Cardiac muscle cell (in vitro differentiated cells and primary cell): ENCODE measurements around the gene NFATC1. TPM values are rescaled to one million over a fixed set of nuclear protein-coding genes. Genes with fewer than 3 reads are reported as not detected.

Experiments used
- DNase-seq, 2 donors: peaks; one replicate each; pipeline versions ENCODE4 v3.0.0 to v3.0.0-alpha.2; 2010 to 2017; ENCODE audit warnings: low read depth in 1 of 2, low spot score in 1 of 2
- H3K27ac ChIP-seq: fragments of 200-600 bp; sonication (generic); 2 replicates; pipeline ENCODE4 v1.5.1; 2016
- H3K27me3 ChIP-seq: fragments of 200-600 bp; sonication (generic); 2 replicates; pipeline ENCODE4 v1.6.0; 2016; ENCODE audit warnings: control low read depth
- H3K36me3 ChIP-seq: fragments of 200-600 bp; sonication (generic); 2 replicates; pipeline ENCODE4 v1.5.1; 2016; ENCODE audit warnings: control low read depth
- H3K4me1 ChIP-seq: fragments of 200-600 bp; sonication (generic); 2 replicates; pipeline ENCODE4 v1.8.1; 2017; ENCODE audit warnings: low read depth, mild to moderate bottlenecking, mixed run types
- H3K4me3 ChIP-seq: fragments of 200-600 bp; sonication (generic); 2 replicates; pipeline ENCODE4 v1.5.1; 2016; ENCODE audit warnings: mild to moderate bottlenecking
- H3K9me3 ChIP-seq: fragments of 200-600 bp; sonication (generic); 2 replicates; pipeline ENCODE4 v1.5.1; 2017; ENCODE audit warnings: low read depth, mild to moderate bottlenecking, control low read depth
- CTCF ChIP-seq: IDR thresholded peaks from 2 replicates; pipeline ENCODE4 v1.5.1; 2012; ENCODE audit warnings: low read depth, mild to moderate bottlenecking, low read length
- polyA plus RNA-seq: library from polyadenylated mRNA; unstranded; fragments of >200 nt; fragmentation: Nextera tagmentation; extraction: Ambion mirVana; gene quantifications from 2 replicates; pipeline ENCODE4 v1.2.1, GENCODE V29; 2016
- total RNA-seq: library from RNA; depleted of rRNA; stranded (reverse); fragments of >200 nt; gene quantifications from 2 replicates; pipeline ENCODE4 v1.2.3, GENCODE V29; 2016

Gene NFATC1
- total and polyA plus RNA-seq, 2 experiments from 2014 or later = 10.8 to 11.7 TPM

GRCh38 chr18:79445696-79446561, 50.2 kb downstream of the NFATC1 start:
- Histone ChIP-seq H3K4me1 (peaks cover 41% of the 10 kb centered on the region), H3K9me3 (no peaks in the 10 kb centered on the region), H3K4me3 (no peak overlapping the region), H3K27ac (peak overlapping the region; percentile 22), H3K27me3 (no peaks in the 10 kb centered on the region), H3K36me3 (no peaks in the 10 kb centered on the region)
- no peak for DNase-seq
- TF ChIP-seq CTCF = no peak

GRCh38 chr18:79446931-79447330, 51.2 kb downstream of the NFATC1 start:
- no peak for TF ChIP-seq CTCF
- Histone ChIP-seq H3K4me1 (peaks cover 41% of the 10 kb centered on the region), H3K36me3 (no peaks in the 10 kb centered on the region), H3K27me3 (no peaks in the 10 kb centered on the region), H3K9me3 (no peaks in the 10 kb centered on the region), H3K4me3 (no peak overlapping the region), H3K27ac (no peak overlapping the region)
- DNase-seq = no peak

- H3K27ac ChIP-seq = peak overlapping the region; percentile 43
- no peaks in the 10 kb centered on the region for H3K36me3 ChIP-seq
- no peak for TF ChIP-seq CTCF
- DNase-seq = no peak
- no peaks in the 10 kb centered on the region for H3K9me3 ChIP-seq
- peaks cover 41% of the 10 kb centered on the region for H3K4me1 ChIP-seq
- no peaks in the 10 kb centered on the region for H3K27me3 ChIP-seq
- no peak overlapping the region for H3K4me3 ChIP-seq
These were observed 52.1 kb downstream of the NFATC1 start for GRCh38 chr18:79447703-79448367.

- no peak for DNase-seq
- Histone ChIP-seq H3K27ac (peak overlapping the region; percentile 82), H3K9me3 (no peaks in the 10 kb centered on the region), H3K36me3 (no peaks in the 10 kb centered on the region), H3K27me3 (no peaks in the 10 kb centered on the region), H3K4me3 (no peak overlapping the region), H3K4me1 (peaks cover 41% of the 10 kb centered on the region)
- TF ChIP-seq CTCF = no peak
These were observed 52.9 kb downstream of the NFATC1 start for GRCh38 chr18:79448621-79449020.

- TF ChIP-seq CTCF = no peak
- DNase-seq = no peak
- Histone ChIP-seq H3K36me3 (no peaks in the 10 kb centered on the region), H3K27ac (peak overlapping the region; percentile 82), H3K27me3 (no peaks in the 10 kb centered on the region), H3K4me3 (no peak overlapping the region), H3K4me1 (peaks cover 41% of the 10 kb centered on the region), H3K9me3 (no peaks in the 10 kb centered on the region)
These were observed 54.0 kb downstream of the NFATC1 start for GRCh38 chr18:79449551-79450288.
